Gastroesophageal sphincter (tissue), 4 donors: ENCODE measurements around the gene KNL1. TPM values are rescaled to one million over a fixed set of nuclear protein-coding genes. Genes with fewer than 3 reads are reported as not detected.

Experiments used
- ATAC-seq: fragments of 150-250 bp; one replicate; pipeline ENCODE4 v1.9.1; 2016; ENCODE audit warnings: mild to moderate bottlenecking, moderate library complexity
- H3K27ac ChIP-seq, 4 donors: fragments of 200-600 bp; sonication (generic) in 3 of 4; 1 replicate in 3 of 4; 2 replicates in 1 of 4; pipeline ENCODE4 v1.5.1; 2016 to 2019
- H3K27me3 ChIP-seq: fragments of 200-600 bp; sonication (generic); one replicate; pipeline ENCODE4 v1.5.1; 2019
- H3K36me3 ChIP-seq, 2 donors: fragments of 200-600 bp; sonication (generic); one replicate each; pipeline ENCODE4 v1.5.1; 2019; ENCODE audit warnings: control low read depth in 1 of 2
- H3K4me1 ChIP-seq, 3 donors: fragments of 200-600 bp; sonication (generic); 1 replicate in 2 of 3; 2 replicates in 1 of 3; pipeline ENCODE4 v1.5.1; 2016 to 2019; ENCODE audit warnings: control low read depth in 2 of 3
- H3K4me3 ChIP-seq, 2 donors: fragments of 200-600 bp; sonication (generic); one replicate each; pipeline ENCODE4 v1.5.1; 2019; ENCODE audit warnings: mild to moderate bottlenecking in 1 of 2, moderate library complexity in 1 of 2
- H3K9me3 ChIP-seq, 3 donors: fragments of 200-600 bp; sonication (generic); one replicate each; pipeline ENCODE4 v1.5.1; 2017 to 2019; ENCODE audit warnings: control low read depth in 2 of 3
- CTCF ChIP-seq, 4 experiments: fragments of 200-600 bp in 2 of 4; fragments of 450-650 bp in 2 of 4; sonication (generic) in 1 of 4; IDR thresholded peaks; one replicate each; pipeline ENCODE4 v1.5.1; 2017 to 2019; ENCODE audit warnings: antibody characterized with exemption in 4 of 4, mild to moderate bottlenecking in 2 of 4, moderate library complexity in 2 of 4
- EP300 ChIP-seq: sonication (generic); formaldehyde crosslinking; IDR thresholded peaks from one replicate; pipeline ENCODE4 v1.6.1; 2017; ENCODE audit warnings: antibody characterized with exemption, mild to moderate bottlenecking
- POLR2A ChIP-seq, 2 donors: fragments of 450-650 bp; IDR thresholded peaks; one replicate each; pipeline ENCODE4 v1.6.1; 2017; ENCODE audit warnings: antibody characterized with exemption in 2 of 2, mild to moderate bottlenecking in 2 of 2, moderate library complexity in 1 of 2
- POLR2AphosphoS5 ChIP-seq: sonication (generic); formaldehyde crosslinking; IDR thresholded peaks from one replicate; pipeline ENCODE4 v1.6.1; 2017; ENCODE audit warnings: antibody characterized with exemption
- WGBS, 2 donors: methylation state at CpG; one replicate each; pipeline ENCODE4 v1.1.5; 2018; ENCODE audit warnings: low coverage in 1 of 2; 5-methylcytosine and 5-hydroxymethylcytosine counted together
- total RNA-seq, 4 donors: library from RNA; depleted of rRNA; stranded (reverse); fragments of >200 nt; gene quantifications; one replicate each; pipeline ENCODE4 v1.1.0, GENCODE V29; 2016

The KNL1 gene
- total RNA-seq, 4 donors from 2014 or later: 0.23 to 0.89 (median 0.57) TPM

GRCh38 chr15:40562691-40563090 lies 31.4 kb upstream of the KNL1 start:
- TF ChIP-seq EP300: no peak
- no peak for TF ChIP-seq POLR2A (IDR thresholded peaks at IDR 0.05)
- no peak for TF ChIP-seq POLR2AphosphoS5
- TF ChIP-seq CTCF (IDR thresholded peaks at IDR 0.05): no peak
- WGBS, 2 donors: 85 to 93% methylated on average over 2 of the region's 2 CpGs

DNA sequence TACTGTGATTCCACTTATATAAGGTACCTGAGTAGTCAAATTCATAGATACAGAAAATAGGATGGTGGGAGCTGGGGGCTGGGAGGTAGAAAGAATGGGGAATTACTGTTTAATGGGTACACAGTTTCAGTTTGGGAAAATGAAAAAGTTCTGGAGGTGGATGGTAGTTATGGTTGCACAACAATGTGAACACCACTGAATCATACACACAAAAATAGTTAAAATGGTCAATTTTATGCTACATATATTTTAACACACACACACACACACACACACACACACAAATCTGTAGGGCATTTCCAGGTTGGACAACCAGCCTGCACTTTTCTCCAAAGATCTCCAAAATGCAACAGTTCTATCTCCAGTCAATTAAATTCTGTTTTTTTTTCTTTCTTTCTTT lies 30.6 kb upstream of the KNL1 start:
- Histone ChIP-seq H3K36me3 (peaks cover 0 to 36% of the 10 kb centered on the region in 2 donors), H3K27ac (no peak overlapping the region), H3K27me3 (no peaks in the 10 kb centered on the region), H3K4me1 (peaks cover 3 to 45% (median 4%) of the 10 kb centered on the region in 3 donors), H3K9me3 (no peaks in the 10 kb centered on the region), H3K4me3 (no peak overlapping the region)
- no peak for ATAC-seq
- no peak for TF ChIP-seq EP300
- no peak for TF ChIP-seq POLR2A (IDR thresholded peaks at IDR 0.05)
- TF ChIP-seq POLR2AphosphoS5: no peak
- TF ChIP-seq CTCF (IDR thresholded peaks at IDR 0.05): no peak

More at GRCh38 chr15:40562691-40563090, 31.4 kb upstream of the KNL1 start:
- Histone ChIP-seq H3K36me3 (peaks cover 0 to 38% of the 10 kb centered on the region in 2 donors), H3K4me3 (no peak overlapping the region), H3K27ac (no peak overlapping the region), H3K9me3 (no peaks in the 10 kb centered on the region), H3K4me1 (peaks cover 3 to 44% (median 4%) of the 10 kb centered on the region in 3 donors), H3K27me3 (no peaks in the 10 kb centered on the region)
- ATAC-seq: no peak

- WGBS, 2 donors: 0% methylated on average over 7 to 19 of the region's 40 CpGs
- no peaks in the 10 kb centered on the region for H3K27me3 ChIP-seq
- TF ChIP-seq POLR2AphosphoS5 (peak; percentile 83), POLR2A (IDR thresholded peaks at IDR 0.05) (peak; percentile 71 to 73), EP300 (no peak), CTCF (IDR thresholded peaks at IDR 0.05) (no peak)
- H3K9me3 ChIP-seq: no peaks in the 10 kb centered on the region
- peak within 1 kb of the TSS; percentile 58 to 74 for H3K4me3 ChIP-seq
- H3K36me3 ChIP-seq: peaks cover 0 to 28% of the 10 kb centered on the region in 2 donors
- H3K27ac ChIP-seq: peak within 1 kb of the TSS; percentile 82 to 95 (median 88)
- peak; percentile 98 for ATAC-seq
- H3K4me1 ChIP-seq: peaks cover 3 to 52% (median 6%) of the 10 kb centered on the region in 3 donors
Measured at GRCh38 chr15:40564591-40565332, 29.3 kb upstream of the KNL1 start, which contains the start of gene CCDC32. CCDC32 (minus strand) TSS chr15:40565042; CDS start chr15:40563015, 2,027 bp downstream.

- WGBS, 2 donors: 20 to 32% methylated on average over 9 to 15 of the region's 20 CpGs
- Histone ChIP-seq H3K9me3 (no peaks in the 10 kb centered on the region), H3K36me3 (peaks cover 0 to 22% of the 10 kb centered on the region in 2 donors), H3K4me1 (peaks cover 3 to 57% (median 14%) of the 10 kb centered on the region in 3 donors), H3K27ac (peak overlapping the region in 3 of 4 donors; percentile 88 to 95 (median 89)), H3K4me3 (peak overlapping the region; percentile 58 to 74), H3K27me3 (no peaks in the 10 kb centered on the region)
- no peak for ATAC-seq
- no peak for TF ChIP-seq CTCF (IDR thresholded peaks at IDR 0.05)
- no peak for TF ChIP-seq EP300
- no peak for TF ChIP-seq POLR2AphosphoS5
- TF ChIP-seq POLR2A (IDR thresholded peaks at IDR 0.05): no peak
Measured at GRCh38 chr15:40565333-40566238, 28.5 kb upstream of the KNL1 start.
